Activated CD8-positive, alpha-beta memory T cell treated with anti-CD3 and anti-CD28 coated beads, Interleukin-2, amount 50 U/mL, for 4 hours (primary cell): ENCODE data around the gene CTCF.

Experiments used
- DNase-seq: peaks from one replicate; pipeline ENCODE4 v3.0.0-alpha.2; 2020

The CTCF gene

GRCh38 chr16:67551091-67551490, 11.2 kb upstream of the CTCF start:
- DNase-seq: no peak

GRCh38 chr16:67551972-67552371, 10.4 kb upstream of the CTCF start:
- no peak for DNase-seq

GRCh38 chr16:67552476-67552875, 9.8 kb upstream of the CTCF start:
- DNase-seq: no peak

- DNase-seq: no peak
Observed at GRCh38 chr16:67555795-67556212, 6.5 kb upstream of the CTCF start.

- DNase-seq: no peak
Observed at GRCh38 chr16:67558859-67559258, 3.5 kb upstream of the CTCF start.

GRCh38 chr16:67560827-67561342, 1.4 kb upstream of the CTCF start:
- DNase-seq: no peak

GRCh38 chr16:67561501-67561823, 864 bp upstream of the CTCF start:
- no peak for DNase-seq

- peak; percentile 94 for DNase-seq
Observed at GRCh38 chr16:67561824-67562525, 351 bp upstream of the CTCF start.

- peak; percentile 62 for DNase-seq
Observed at GRCh38 chr16:67562918-67563707, 787 bp downstream of the CTCF start.

GRCh38 chr16:67563708-67564468, 1.6 kb downstream of the CTCF start:
- DNase-seq: no peak

GRCh38 chr16:67565470-67566100, 3.3 kb downstream of the CTCF start:
- DNase-seq: no peak

GRCh38 chr16:67571464-67571863, 9.1 kb downstream of the CTCF start:
- DNase-seq: no peak

- DNase-seq: no peak
Observed at GRCh38 chr16:67571981-67572431, 9.7 kb downstream of the CTCF start.

GRCh38 chr16:67579686-67580085, 17.4 kb downstream of the CTCF start:
- no peak for DNase-seq

GRCh38 chr16:67580202-67580601, 17.9 kb downstream of the CTCF start:
- DNase-seq: no peak

- no peak for DNase-seq
Observed at GRCh38 chr16:67593288-67593687, 31.0 kb downstream of the CTCF start.

GRCh38 chr16:67593701-67594100, 31.4 kb downstream of the CTCF start:
- DNase-seq: no peak

GRCh38 chr16:67594256-67594915, 32.1 kb downstream of the CTCF start:
- no peak for DNase-seq

GRCh38 chr16:67594956-67595355, 32.6 kb downstream of the CTCF start:
- no peak for DNase-seq

- DNase-seq: no peak
Observed at GRCh38 chr16:67598527-67598926, 36.2 kb downstream of the CTCF start.

- DNase-seq: no peak
Observed at GRCh38 chr16:67605641-67606040, 43.3 kb downstream of the CTCF start.

GRCh38 chr16:67606632-67607031, 44.3 kb downstream of the CTCF start:
- DNase-seq: no peak
